Activated naive CD8-positive, alpha-beta T cell treated with anti-CD3 and anti-CD28 coated beads, Interleukin-2, amount 50 U/mL, for 16 hours (primary cell): Measurements from ENCODE around the gene NALF2.
A peak's percentile ranks its signal among the peaks of the same experiment; 100 is the strongest.

ENCODE experiments used
- DNase-seq: peaks from one replicate; pipeline ENCODE4 v3.0.0-alpha.2; 2020; ENCODE audit warnings: low read depth, low spot score

NALF2 gene

GRCh38 chrX:69524781-69525363 is 20.7 kb downstream of the NALF2 start:
- no peak for DNase-seq

- no peak for DNase-seq
These were observed 26.2 kb downstream of the NALF2 start for GRCh38 chrX:69530306-69530705.

- DNase-seq, result no peak
These were observed 27.1 kb downstream of the NALF2 start for GRCh38 chrX:69531031-69531755.

- DNase-seq, result no peak
These were observed 31.5 kb downstream of the NALF2 start for GRCh38 chrX:69535661-69536060.

- DNase-seq, result peak; percentile 32
These were observed 34.3 kb downstream of the NALF2 start for GRCh38 chrX:69538321-69538876.

- DNase-seq, result no peak
These were observed 35.3 kb downstream of the NALF2 start for GRCh38 chrX:69539437-69539836.

- DNase-seq, result no peak
These were observed 37.8 kb downstream of the NALF2 start for GRCh38 chrX:69541956-69542355.

GRCh38 chrX:69543572-69543971 is 39.4 kb downstream of the NALF2 start:
- DNase-seq, result no peak

GRCh38 chrX:69546417-69546816 is 42.3 kb downstream of the NALF2 start:
- no peak for DNase-seq

GRCh38 chrX:69546978-69547377 is 42.9 kb downstream of the NALF2 start:
- DNase-seq, result no peak

- DNase-seq, result no peak
These were observed 47.4 kb downstream of the NALF2 start for GRCh38 chrX:69551421-69552009.

- no peak for DNase-seq
These were observed 48.4 kb downstream of the NALF2 start for GRCh38 chrX:69552512-69552911.
